Measurements from ENCODE around the gene GPATCH8.
A peak's percentile ranks its signal among the peaks of the same experiment; 100 is the strongest.
"Not testable (repeated sequence)": the region's sequence is repeated elsewhere in the genome, so short reads cannot be mapped to it uniquely, and the experiment has no call there.

GPATCH8 gene

DNA sequence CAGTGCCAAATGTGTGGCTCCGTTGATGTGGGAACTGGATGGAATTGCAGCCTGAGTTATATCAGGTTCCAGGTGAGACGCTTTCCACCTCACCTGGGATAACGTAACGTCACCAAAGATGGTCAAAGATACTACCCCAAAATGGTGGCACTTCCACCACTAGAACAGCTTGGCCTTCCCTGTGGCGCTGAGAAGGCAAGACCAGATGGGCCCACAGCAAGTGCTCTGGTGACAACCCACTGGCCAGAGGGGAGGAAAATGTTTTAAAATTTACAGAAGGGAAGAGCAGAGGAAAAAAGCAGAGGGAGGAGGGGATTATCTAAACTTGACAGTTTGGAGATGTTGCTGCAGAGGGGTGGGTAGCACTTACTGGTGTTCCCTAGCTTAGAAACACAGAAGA, 106.3 kb downstream of the GPATCH8 start:
- DNase-seq (ENCODE audit: low spot score) = no peak

DNA sequence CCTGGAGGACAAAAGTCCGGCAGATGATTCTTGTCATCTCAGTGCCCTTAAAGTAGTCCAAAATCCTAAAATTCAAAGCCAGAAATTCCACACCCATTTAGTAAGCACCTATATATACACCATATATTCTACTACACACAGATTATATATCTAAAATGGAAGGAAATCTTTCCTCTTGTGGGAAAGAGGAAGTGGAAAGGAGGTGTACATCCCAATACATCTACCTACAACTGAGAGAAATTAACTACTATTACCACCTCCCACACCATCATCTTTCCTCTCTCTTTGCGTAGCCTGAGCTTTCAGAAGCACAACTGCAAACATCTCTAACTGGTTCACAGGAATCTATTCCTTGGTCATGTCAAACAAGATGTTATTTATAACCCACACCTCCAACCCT, 108.4 kb downstream of the GPATCH8 start:
- DNase-seq (ENCODE audit: low spot score) = no peak

DNA sequence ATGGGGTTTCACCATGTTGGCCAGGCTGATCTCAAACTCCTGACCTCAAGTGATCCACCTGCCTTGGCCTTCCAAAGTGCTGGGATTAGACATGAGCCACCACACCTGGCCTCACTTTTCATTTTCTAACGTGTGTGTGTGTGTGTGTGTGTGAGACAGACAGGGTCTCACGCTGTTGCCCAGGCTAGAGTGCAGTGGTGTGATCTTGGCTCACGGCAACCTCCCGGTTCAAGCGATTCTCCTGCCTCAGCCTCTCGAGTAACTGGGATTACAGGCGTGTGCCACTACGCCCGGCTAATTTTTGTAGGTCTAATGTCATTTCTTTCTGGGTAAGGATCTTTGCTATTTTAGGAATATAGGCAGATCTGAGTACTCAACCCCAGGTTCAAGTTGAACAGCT, 109.1 kb downstream of the GPATCH8 start:
- DNase-seq (ENCODE audit: low spot score) = not testable (repeated sequence)

DNA sequence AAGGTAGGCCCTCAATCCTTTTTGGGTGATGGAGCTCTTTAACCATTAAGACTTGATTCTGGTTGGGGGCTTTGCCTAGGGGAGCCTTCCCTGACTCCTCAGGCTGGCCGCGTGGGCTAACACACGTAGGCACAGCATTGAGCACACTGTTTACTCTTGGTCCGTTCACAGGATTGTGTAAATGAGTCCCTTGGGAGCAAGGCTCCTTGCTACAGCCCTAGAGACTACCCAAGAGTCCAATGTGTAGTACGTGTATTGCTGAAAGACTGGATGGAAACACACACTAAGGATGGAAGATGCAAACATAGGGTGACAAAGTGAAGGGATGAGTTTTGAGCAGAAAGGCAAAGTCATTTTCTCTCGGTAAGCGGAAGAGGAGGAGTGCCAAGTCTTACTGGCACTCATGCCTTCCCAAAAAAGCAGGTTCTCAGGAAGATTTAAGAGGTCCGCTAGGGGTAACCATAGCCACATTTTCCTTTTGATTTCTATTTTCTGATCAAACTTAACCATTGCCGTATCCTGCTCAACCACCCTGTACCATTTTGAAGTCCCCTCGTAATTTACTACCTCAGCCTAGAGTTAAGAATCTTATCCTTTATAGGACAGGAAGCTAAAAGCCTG, 112.8 kb downstream of the GPATCH8 start:
- DNase-seq (ENCODE audit: low spot score) = no peak

DNA sequence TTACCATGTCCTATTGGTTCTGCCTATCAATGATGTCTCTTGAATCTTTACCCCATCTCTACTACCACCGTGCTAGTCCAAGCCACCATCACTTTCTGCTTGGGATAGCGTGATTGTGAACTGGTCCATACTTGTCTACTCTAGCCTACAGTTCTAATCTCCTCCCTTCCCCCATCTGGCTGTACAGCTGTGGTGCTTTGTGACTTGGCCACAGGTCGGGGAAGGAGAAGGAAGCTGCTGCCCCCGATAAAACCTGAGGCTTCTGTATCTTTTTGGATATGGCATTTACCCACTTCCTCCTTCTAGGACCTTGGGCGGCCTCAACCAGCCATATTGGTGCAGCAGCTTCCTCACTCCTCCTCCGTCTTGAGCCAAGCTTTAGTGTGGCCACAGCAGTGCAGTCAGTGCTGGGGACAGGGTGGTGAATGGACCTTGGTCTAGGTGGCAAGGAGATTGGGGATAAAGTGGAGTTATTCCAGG, 113.4 kb downstream of the GPATCH8 start:
- no peak for DNase-seq (ENCODE audit: low spot score)

DNA sequence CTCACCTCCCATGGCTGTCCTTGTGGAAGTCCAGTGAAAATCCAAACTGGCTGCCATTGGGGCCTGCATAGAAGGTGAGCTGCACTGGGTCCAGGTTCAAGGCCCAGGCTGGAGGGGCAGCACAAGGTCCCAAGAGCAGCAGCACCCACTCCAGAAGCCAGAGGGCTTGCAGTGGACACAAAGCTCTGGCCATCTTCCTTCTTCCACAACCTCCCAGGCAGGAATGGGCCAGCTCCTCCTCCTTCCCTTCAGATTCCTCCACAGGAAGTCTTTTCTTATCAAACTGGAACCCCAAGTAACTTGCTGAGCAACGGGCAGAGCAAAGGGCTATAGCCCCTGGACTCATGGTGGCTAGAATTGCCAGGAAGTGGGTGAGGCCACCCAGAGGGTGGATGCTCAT, 113.9 kb downstream of the GPATCH8 start, which contains the start of gene ITGA2B:
ITGA2B (minus strand) TSS at position 369 of the 400 bp plus-strand sequence; CDS start at position 193, 176 bp downstream.
- no peak for DNase-seq (ENCODE audit: low spot score)

DNA sequence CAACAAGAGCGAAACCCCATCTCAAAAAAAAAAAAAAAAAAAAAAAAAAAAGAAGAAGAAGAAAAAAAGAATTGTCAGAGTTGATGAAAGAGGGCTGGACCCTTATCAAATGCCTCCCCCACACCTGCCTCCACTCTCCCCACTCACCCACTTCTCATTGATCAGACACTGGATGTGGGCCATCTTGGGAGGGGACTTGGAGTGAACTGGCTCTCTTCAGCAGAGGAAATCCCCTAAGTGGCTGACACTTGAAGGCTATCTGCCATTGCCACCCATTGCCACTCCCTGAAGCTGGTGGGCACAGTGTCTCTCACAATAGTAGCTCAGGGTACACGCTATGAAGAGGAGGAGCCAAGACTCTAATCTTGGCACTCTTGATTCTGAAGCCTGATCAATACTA, 115.4 kb downstream of the GPATCH8 start:
- DNase-seq (ENCODE audit: low spot score) = no peak

DNA sequence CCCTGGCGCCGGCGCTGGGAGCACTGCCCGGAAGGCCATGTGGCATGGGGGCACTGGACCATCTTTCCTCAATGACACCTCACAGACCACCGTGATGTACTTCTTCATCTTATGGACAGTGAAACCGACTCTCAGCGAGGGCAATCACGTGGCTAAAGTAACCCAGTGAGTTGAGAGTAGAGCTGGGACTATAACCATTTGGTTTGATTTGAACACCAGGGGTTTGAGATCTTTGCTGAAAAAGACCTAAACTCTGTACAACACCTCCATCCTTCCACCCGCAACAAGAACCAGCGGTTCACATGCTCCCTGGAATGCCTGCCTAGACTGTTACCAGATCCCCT, 117.1 kb downstream of the GPATCH8 start:
- no peak for DNase-seq (ENCODE audit: low spot score)

DNA sequence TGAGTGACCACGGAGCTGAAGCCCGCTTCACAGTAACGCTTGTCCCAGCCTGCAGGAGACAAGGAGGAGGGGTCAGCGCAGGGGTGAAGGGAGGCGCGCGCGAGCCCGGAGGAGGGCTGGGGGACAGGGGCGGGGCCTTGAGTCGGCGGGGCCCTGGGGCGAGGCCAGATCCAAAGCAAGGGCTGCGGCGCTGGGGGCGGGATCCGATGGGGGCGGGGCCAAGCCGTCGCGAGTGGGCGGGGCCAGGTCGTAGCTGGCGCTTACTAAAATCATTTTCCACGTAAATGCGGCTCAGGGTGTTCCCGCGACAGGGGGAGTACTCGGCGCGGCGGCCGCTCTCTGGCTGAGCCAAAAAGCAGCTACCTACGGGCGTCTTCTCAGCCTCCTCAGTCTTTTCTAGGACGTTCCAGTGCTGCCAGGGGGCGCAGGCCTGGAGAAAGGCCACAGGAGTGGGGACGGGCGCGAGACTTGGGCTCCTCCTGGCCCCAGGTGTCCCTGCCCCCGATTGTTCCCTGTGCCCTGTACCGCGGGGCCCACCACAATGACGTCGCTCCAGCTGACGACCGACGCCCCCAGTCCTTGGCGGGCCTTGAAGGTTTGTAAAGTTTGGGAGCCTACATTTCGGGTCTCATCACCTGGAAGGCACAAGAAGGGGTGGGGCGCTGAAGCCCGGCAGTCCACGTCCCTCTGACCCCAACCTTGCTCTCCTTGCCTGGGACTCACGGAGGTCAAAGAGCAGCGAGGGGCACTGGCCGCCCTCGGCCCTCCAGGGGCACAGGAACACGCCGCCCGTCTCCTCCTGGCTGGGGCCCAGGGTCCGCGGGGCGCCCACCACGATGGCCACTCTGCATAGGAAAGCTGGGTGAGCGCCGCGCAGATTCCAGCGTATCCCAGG, 117.7 kb downstream of the GPATCH8 start:
- peak; percentile 64 for DNase-seq (ENCODE audit: low spot score)

DNA sequence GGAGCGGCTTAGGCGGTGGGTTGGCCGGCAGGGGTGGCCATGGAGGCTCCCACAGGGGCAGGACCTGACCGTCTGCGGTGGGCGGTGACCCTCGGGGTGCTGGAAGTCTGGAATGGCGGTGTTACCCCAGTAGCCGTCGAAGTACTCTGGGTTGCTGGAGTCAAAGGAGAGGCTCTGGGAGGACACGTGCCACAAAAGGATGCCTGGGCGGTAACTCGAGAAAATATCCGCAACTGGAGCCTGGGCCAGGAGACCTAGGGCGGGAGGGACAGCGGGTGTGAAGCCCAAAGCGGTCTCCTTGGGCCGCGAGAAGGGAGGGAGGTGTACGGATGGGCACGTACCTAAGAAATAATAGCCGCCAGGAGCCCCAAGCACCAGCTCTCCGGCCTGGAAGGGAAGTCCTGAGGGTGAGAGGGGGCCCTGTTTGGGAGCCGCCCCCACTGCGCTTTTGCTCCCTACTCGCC, 118.4 kb downstream of the GPATCH8 start:
- DNase-seq (ENCODE audit: low spot score) = no peak

DNA sequence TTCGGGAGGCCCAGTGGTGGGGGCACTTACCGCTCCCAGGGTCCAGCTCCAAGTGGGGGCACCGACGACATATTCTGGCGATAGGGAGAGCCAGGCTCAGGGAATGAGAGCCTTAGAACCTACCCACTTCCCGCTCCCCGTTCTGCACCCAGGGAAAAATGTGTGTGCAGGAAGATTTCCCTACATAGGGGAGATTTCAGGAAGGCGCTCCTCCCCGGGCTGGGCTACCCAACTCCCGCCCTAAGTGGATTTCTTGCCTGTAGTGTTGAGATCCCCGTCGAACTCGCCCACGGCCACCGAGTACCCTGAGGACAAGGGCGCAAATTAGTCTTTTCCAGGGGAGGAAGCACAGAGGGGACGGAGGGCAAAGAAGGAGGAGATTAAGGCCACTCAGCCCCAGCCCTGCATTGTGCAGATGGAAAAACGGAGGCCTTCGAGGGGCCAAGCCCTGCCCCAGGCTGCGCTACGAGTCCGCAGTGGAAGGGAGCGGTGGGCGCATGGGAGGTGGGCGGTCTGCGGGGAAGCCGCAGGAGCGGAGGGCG, 118.9 kb downstream of the GPATCH8 start:
- DNase-seq (ENCODE audit: low spot score) = no peak

DNA sequence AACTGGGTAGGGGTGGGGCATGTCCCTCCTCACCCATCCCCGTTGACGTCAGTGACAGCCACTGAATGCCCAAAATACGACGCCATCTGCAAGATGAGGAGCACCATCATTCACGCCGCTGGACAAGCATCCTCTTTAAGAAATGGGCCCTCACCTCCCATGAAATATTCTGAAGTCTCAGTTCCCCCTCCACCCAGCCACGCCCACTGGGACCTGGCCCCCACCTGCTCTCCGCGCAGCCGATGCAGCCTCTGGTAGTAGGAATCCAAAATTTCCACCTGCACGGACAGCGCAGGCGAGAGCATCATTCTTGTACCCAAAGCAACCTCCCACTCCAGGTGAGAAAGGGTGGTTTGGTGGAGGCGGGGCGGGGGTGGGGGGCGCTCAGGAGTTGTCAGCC, 119.3 kb downstream of the GPATCH8 start:
- no peak for DNase-seq (ENCODE audit: low spot score)

DNA sequence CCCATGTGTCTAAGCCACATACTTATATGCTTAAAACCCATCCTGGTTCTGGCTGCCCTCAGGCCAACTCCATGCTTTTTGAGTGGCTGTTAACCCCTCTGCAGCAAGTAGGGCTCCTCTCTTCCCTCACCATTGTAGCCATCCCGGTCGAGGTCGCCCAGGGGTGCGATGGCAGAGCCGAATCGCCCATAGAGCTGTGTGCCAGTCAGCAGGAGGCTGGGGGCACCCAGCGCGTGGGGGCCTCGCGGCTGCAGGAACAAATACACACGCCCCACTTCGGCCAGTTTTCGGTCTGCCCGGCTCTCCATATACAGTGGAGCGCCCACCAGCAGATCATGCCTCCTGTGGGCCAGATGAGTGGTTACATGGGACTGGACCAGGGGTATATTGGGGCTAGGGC, 119.8 kb downstream of the GPATCH8 start:
- DNase-seq (ENCODE audit: low spot score) = no peak

DNA sequence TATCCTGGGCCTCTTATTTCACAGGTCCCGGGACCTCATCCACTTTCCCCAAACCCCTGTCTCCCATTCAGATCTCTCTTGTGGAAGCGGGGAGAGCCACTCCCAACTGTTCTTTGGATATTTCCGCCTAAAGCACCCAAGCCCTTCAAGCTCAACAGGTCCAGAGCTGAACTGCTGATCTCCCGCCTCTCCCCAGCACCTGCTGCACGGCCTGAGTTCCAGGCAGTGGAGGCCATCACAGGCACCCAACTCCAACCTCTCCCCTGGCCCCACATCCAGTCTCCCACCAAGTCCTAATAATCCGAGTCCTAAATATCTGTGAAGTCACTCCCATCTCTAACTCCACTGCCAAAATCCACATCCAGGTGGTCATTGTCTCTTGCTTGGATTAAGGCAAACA, 120.3 kb downstream of the GPATCH8 start:
- DNase-seq (ENCODE audit: low spot score) = no peak

DNA sequence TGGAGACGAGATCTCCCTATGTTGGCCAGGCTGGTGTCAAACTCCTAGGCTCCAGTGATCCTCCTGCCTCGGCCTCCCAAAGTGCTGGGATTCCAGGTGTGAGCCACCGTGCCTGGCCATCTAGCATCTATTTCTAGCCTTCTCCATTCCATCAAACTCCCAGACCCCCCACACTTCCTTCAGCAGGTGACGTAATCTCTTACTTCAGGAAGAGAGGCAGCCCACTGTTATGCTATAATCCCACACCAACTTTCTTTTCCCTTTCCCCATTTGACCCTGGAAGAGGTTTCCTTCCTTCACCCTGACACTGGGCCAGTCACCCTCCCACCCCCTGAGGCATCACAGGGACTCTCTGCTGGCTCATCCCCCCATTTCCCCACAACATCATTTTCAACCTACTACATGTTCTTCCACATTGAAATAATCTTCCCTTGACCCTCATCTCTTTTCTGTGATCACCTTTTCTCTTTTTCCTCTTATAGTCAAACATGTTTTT, 121.3 kb downstream of the GPATCH8 start:
- DNase-seq (ENCODE audit: low spot score) = no peak

DNA sequence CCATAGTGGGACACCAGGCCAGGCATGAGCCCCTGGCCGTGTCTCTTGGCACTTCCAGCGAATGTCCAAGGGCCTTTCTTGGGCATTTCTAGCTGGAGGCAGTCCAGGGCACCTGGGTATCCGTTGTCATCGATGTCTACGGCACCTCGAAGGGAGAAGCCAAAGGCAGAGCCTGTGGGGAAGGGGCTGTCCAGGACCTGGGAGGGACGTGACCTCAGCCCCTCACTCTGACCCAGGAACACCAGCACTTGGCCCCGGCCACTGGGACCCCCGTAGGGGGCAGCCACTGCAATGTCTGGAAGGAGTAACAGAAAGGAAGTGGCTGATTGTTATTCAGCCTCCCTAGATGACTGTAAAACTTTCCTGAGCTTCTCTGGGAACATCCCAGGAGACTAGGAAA, 122.4 kb downstream of the GPATCH8 start:
- no peak for DNase-seq (ENCODE audit: low spot score)

DNA sequence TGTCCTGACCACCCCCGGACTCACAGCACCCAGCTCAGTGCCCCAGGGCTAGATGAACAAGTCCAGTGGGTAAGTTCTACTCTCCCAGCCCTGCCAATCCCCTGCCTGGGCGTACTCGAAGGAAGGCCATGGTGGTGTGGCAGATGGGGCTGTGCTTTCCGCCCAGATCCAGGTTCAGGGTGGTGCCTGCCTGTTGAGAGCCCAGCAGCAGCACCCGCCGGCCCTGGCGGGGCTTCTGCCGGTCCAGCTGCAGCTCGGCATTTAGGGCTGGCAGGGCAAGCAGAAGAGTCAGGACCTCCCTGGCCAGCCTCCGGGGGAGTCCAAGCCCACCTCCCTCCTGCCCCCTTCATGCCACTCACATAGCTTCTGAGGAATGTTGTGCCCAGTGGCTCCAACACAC, 123.3 kb downstream of the GPATCH8 start:
- no peak for DNase-seq (ENCODE audit: low spot score)

DNA sequence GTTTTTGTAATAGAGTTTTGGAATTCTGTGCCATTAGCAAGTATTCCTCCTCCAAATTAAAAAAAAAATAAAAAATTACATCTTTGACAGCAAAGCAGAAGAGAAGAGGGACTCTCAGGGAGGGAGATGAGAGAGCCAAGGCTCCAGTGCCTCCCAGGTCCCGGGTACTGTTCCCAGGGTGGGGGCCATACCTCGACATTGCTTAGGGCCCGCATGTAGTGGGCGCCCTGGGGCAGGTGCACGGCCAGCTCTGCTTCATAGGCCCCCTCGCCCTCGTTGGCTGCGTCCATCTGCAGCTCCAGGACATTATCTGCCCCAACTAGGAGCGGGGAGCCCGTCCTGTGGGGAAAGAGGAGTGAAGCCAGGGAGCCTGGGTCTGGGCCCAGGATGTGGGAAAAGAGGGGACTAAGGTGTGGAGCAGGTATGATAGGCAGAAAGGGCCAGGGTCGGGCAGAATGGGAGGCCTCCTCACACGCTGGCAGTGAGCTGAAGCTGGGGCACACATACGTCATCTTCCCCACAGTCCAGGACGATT, 125.0 kb downstream of the GPATCH8 start:
- DNase-seq (ENCODE audit: low spot score) = no peak

DNA sequence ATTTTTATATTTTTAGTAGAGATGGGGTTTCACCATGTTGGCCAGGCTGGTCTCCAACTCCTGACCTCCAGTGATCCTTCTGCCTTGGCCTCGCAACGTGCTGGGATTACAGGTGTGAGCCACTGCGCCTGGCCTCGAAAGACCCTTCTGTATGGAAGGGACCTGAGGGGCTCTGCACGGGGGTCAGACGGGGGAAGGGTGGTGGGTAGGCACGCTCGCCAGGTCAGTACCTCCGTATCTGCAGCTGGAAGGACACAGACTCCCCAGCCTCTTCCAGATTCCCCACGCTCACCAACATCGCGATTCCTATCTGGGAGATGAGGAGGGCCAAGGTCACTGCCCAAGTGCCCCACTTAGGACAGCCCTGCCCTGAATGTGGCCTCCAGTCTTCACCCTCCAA, 126.4 kb downstream of the GPATCH8 start:
- DNase-seq (ENCODE audit: low spot score) = no peak

DNA sequence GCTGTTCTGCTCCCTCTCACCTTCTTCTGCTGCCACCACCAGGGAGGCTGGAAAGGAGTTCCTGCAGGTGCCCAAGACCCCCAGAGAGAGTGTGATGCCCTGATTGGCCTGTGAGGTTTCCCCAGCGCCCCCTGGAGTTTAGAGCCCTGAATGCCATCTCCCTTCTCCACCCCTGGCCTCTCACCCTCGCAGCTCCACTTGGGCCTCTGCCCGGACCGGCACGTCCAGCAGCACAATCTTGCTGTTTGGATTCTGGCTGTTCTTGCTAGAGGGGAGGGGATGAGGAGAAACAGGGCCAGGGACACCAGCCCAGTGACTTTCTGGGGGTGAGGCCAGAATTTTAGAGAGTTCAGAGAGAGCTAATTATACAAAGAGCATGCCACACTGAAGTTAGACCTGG, 127.1 kb downstream of the GPATCH8 start:
- no peak for DNase-seq (ENCODE audit: low spot score)

DNA sequence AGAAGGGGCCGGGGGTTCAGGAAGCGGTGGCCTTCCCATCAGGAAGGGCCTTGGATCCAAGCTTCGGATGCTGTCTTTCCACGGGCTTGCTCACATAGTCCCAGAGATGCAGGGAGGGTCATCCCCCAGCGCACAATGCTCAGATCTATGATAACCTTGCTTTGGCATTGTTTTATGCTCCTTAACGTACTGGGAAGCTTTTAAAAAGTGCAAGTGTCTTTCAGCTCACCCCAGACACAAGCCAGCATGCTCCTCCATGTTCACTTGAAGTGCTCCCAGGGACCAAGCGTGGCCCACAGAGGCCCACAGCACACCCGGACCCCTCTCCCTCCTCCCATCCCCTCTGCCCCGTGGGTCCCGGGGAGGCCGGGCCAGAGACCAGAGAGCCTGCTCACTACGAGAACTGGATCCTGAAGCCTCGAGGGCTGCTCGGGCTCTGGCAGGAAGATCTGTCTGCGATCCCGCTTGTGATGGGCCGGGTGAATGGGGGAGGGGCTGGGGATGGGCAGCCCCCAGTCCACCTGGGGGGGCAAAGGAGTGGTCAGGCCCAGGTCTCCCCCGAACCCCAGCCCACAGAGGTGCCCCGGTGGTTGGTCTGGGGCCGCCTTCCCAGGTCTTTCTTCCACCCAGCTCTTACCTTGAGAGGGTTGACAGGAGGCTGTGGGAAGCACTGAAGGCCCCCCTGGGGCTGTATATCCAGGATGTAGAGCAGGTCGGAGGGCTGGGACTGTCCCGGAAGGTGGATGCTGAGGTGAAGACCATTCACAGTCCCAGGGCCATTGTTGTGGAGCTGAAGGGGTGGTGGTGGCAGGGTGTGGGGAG, 127.8 kb downstream of the GPATCH8 start:
- no peak for DNase-seq (ENCODE audit: low spot score)

All from kidney tubule cell (primary cell).